Colonic mucosa (tissue), 4 donors: ENCODE measurements around the gene FAM13C. TPM values are rescaled to one million over a fixed set of nuclear protein-coding genes. Genes with fewer than 3 reads are reported as not detected.

Experiments used
- DNase-seq: peaks from one replicate; pipeline ENCODE4 v3.0.0-alpha.2; 2020
- H3K27ac ChIP-seq: fragments of 200-600 bp; one replicate; pipeline ENCODE4 v1.8.0; 2021
- H3K27me3 ChIP-seq: fragments of 200-600 bp; one replicate; pipeline ENCODE4 v1.8.0; 2021
- H3K36me3 ChIP-seq: fragments of 200-600 bp; one replicate; pipeline ENCODE4 v1.8.0; 2021
- H3K4me1 ChIP-seq: fragments of 200-600 bp; one replicate; pipeline ENCODE4 v1.8.0; 2021; ENCODE audit warnings: mild to moderate bottlenecking
- H3K4me3 ChIP-seq: fragments of 200-600 bp; one replicate; pipeline ENCODE4 v1.8.0; 2021
- H3K9ac ChIP-seq, 2 donors: one replicate each; pipeline ENCODE4 v1.7.0; 2013; ENCODE audit warnings: control low read depth in 2 of 2, low read depth in 2 of 2, low read length in 2 of 2
- H3K9me3 ChIP-seq: fragments of 200-600 bp; one replicate; pipeline ENCODE4 v1.8.0; 2021
- CTCF ChIP-seq: fragments of 200-600 bp; IDR thresholded peaks from one replicate; pipeline ENCODE4 v1.8.0; 2022; ENCODE audit warnings: antibody characterized with exemption, mild to moderate bottlenecking
- intact Hi-C: fragments of 100-400 bp; cut with DNase I; formaldehyde crosslinking; loops from one replicate; pipeline ENCODE4 v1.14.1; 2022
- total RNA-seq, 2 donors: library from RNA; stranded (reverse); fragmentation: NEBNext Ultra II Directional in 1 of 2; extraction: Animal tissue kit (Norgen Biotek cat#: 25700) in 1 of 2; gene quantifications; one replicate each; pipeline ENCODE4 v1.2.1, GENCODE V29; 2021
- donor health status: healthy.
- donor health status: DM: no; HTN: no; CAD: no.
- donor health status: DM: no; HTN: no; CAD: no.

Gene FAM13C
- total RNA-seq, 2 donors from 2014 or later: 1.0 to 2.5 TPM

GRCh38 chr10:59255463-59255862 lies 106.9 kb downstream of the FAM13C start:
- TF ChIP-seq CTCF: no peak
- no peak overlapping the region for H3K9ac ChIP-seq
- H3K9me3 ChIP-seq: no peaks in the 10 kb centered on the region
- H3K4me1 ChIP-seq: no peaks in the 10 kb centered on the region
- intact Hi-C loops: no loop called here
- H3K27me3 ChIP-seq: no peaks in the 10 kb centered on the region
- no peak for DNase-seq
- H3K4me3 ChIP-seq: no peak overlapping the region
- H3K27ac ChIP-seq: no peak overlapping the region
- no peaks in the 10 kb centered on the region for H3K36me3 ChIP-seq

GRCh38 chr10:59252491-59252890 lies 109.9 kb downstream of the FAM13C start:
- no peaks in the 10 kb centered on the region for H3K9me3 ChIP-seq
- intact Hi-C loops: no loop called here
- no peak overlapping the region for H3K4me3 ChIP-seq
- no peak for TF ChIP-seq CTCF
- no peaks in the 10 kb centered on the region for H3K36me3 ChIP-seq
- H3K4me1 ChIP-seq: no peaks in the 10 kb centered on the region
- DNase-seq: no peak
- no peak overlapping the region for H3K9ac ChIP-seq
- no peak overlapping the region for H3K27ac ChIP-seq
- no peaks in the 10 kb centered on the region for H3K27me3 ChIP-seq

GRCh38 chr10:59245686-59246085 lies 116.7 kb downstream of the FAM13C start:
- TF ChIP-seq CTCF: no peak
- H3K9ac ChIP-seq: no peak overlapping the region
- intact Hi-C loops: loop anchor here (10.0 kb wide), 1 partner anchor 219 kb away; no protein-coding TSS in a partner anchor
- H3K27me3 ChIP-seq: no peaks in the 10 kb centered on the region
- no peak overlapping the region for H3K4me3 ChIP-seq
- H3K36me3 ChIP-seq: no peaks in the 10 kb centered on the region
- H3K9me3 ChIP-seq: no peaks in the 10 kb centered on the region
- H3K27ac ChIP-seq: no peak overlapping the region
- DNase-seq: no peak
- no peaks in the 10 kb centered on the region for H3K4me1 ChIP-seq

- H3K4me1 ChIP-seq: no peaks in the 10 kb centered on the region
- no peak overlapping the region for H3K9ac ChIP-seq
- no peak for TF ChIP-seq CTCF
- no peaks in the 10 kb centered on the region for H3K36me3 ChIP-seq
- no peaks in the 10 kb centered on the region for H3K9me3 ChIP-seq
- no peak for DNase-seq
- no peak overlapping the region for H3K4me3 ChIP-seq
- H3K27ac ChIP-seq: no peak overlapping the region
- intact Hi-C loops: loop anchor here (10.0 kb wide), 1 partner anchor 220 kb away; no protein-coding TSS in a partner anchor
- H3K27me3 ChIP-seq: no peaks in the 10 kb centered on the region
Measured at GRCh38 chr10:59244871-59245270, 117.5 kb downstream of the FAM13C start.

GRCh38 chr10:59243611-59244195 lies 118.6 kb downstream of the FAM13C start:
- intact Hi-C loops: loop anchor here (10.0 kb wide), 1 partner anchor 221 kb away; no protein-coding TSS in a partner anchor
- H3K4me3 ChIP-seq: no peak overlapping the region
- no peak for DNase-seq
- H3K27me3 ChIP-seq: no peaks in the 10 kb centered on the region
- H3K4me1 ChIP-seq: no peaks in the 10 kb centered on the region
- no peak for TF ChIP-seq CTCF
- H3K27ac ChIP-seq: no peak overlapping the region
- no peak overlapping the region for H3K9ac ChIP-seq
- H3K36me3 ChIP-seq: no peaks in the 10 kb centered on the region
- no peaks in the 10 kb centered on the region for H3K9me3 ChIP-seq
